HUES64 (cell line): ENCODE results near the gene FAM229A.

Experiments
- H3K27ac ChIP-seq: 2 replicates; pipeline ENCODE4 v1.7.0; 2013; ENCODE audit warnings: low read depth, low read length, inconsistent platforms
- H3K27me3 ChIP-seq: 2 replicates; pipeline ENCODE4 v1.6.1; 2013; ENCODE audit warnings: mild to moderate bottlenecking, low read length; ENCODE audit not compliant: insufficient read depth
- H3K36me3 ChIP-seq: 2 replicates; pipeline ENCODE4 v1.6.1; 2013; ENCODE audit warnings: mild to moderate bottlenecking, low read length; ENCODE audit not compliant: insufficient read depth
- H3K4me1 ChIP-seq: 2 replicates; pipeline ENCODE4 v1.6.1; 2013; ENCODE audit warnings: mild to moderate bottlenecking, low read length, moderate library complexity; ENCODE audit not compliant: insufficient read depth
- H3K4me3 ChIP-seq: 2 replicates; pipeline ENCODE4 v1.5.1; 2013; ENCODE audit warnings: mild to moderate bottlenecking, low read length, moderate library complexity
- H3K9ac ChIP-seq: 2 replicates; pipeline ENCODE4 v1.6.1; 2013; ENCODE audit warnings: mild to moderate bottlenecking, low read depth, low read length
- H3K9me3 ChIP-seq: 2 replicates; pipeline ENCODE4 v1.6.1; 2013; ENCODE audit warnings: low read depth, low read length; ENCODE audit not compliant: insufficient read depth
- WGBS: fragments of 150-250, 120-280 bp; methylation state at CpG from one replicate; pipeline ENCODE4 v1.1.7; 2013; ENCODE audit warnings: missing lambda C conversion rate; 5-methylcytosine and 5-hydroxymethylcytosine counted together

Gene FAM229A

GRCh38 chr1:32316903-32317277 is 45.4 kb downstream of the FAM229A start:
- peaks cover 43% of the 10 kb centered on the region for H3K36me3 ChIP-seq
- WGBS, result 93% methylated on average over 3 of the region's 3 CpGs

GRCh38 chr1:32311709-32312393 is 50.4 kb downstream of the FAM229A start:
- WGBS, result 92% methylated on average over 2 of the region's 2 CpGs

More at GRCh38 chr1:32316903-32317277, 45.4 kb downstream of the FAM229A start:
- Histone ChIP-seq H3K9me3 (no peaks in the 10 kb centered on the region), H3K9ac (no peak overlapping the region), H3K4me3 (no peak overlapping the region), H3K27me3 (no peaks in the 10 kb centered on the region), H3K27ac (no peak overlapping the region), H3K4me1 (no peaks in the 10 kb centered on the region)

More at GRCh38 chr1:32311709-32312393, 50.4 kb downstream of the FAM229A start:
- peaks cover 12% of the 10 kb centered on the region for H3K36me3 ChIP-seq
- H3K27ac ChIP-seq, result no peak overlapping the region
- H3K9ac ChIP-seq, result no peak overlapping the region
- H3K27me3 ChIP-seq, result no peaks in the 10 kb centered on the region
- no peaks in the 10 kb centered on the region for H3K9me3 ChIP-seq
- no peak overlapping the region for H3K4me3 ChIP-seq
- H3K4me1 ChIP-seq, result no peaks in the 10 kb centered on the region
